Raji (cell line): Measurements from ENCODE around the gene TADA1.

Source experiments
- POLR2A ChIP-seq: IDR thresholded peaks from 2 replicates; pipeline ENCODE4 v1.6.1; 2011; ENCODE audit warnings: low read depth, low read length, control low read depth; ENCODE audit not compliant: insufficient read depth

Gene TADA1, protein sequence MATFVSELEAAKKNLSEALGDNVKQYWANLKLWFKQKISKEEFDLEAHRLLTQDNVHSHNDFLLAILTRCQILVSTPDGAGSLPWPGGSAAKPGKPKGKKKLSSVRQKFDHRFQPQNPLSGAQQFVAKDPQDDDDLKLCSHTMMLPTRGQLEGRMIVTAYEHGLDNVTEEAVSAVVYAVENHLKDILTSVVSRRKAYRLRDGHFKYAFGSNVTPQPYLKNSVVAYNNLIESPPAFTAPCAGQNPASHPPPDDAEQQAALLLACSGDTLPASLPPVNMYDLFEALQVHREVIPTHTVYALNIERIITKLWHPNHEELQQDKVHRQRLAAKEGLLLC

DNA sequence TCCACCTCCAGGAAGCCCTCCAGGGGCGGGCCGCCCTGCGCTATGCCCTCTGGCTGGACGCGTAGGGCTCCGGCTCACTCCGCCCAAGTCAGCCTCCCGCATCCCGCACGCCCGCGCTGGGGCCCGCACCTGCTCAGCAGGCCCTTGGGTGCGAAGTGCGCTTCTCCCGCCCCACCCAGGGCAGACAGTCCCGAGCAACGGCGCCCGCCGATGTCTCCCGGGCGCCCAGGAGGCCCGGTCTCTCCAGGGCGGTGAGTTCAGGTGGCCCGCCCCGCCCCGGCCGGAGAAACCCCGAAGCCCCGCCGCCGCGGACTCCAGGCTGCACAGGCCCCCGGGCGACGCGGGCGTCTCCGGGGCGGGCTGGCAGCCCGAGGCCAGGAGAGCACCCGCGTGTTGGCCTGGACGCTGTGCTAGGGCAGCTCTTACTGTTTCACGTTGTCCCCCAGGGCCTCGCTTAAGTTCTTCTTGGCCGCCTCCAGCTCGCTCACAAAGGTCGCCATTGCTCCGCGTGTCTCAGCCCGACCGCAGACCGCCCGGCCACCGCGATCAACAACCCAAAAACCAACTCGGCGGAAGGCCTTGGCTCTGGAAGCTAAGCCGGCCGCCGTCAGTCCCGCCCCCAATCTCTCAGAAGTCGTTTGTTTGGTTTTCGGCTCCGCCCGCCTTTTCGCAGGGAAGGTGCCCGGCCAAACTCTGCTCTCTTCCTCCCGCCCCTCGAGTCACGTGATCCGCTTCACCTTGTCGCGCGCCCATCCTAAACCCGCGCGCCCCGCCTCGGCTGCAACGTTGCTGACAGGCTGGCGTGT is at the start of gene TADA1:
Gene TADA1, minus strand, starts transcription at position 531 of the 806 bp plus-strand sequence. Its CDS starts 31 bp downstream, at position 500.
- peak; percentile 74 for TF ChIP-seq POLR2A

DNA sequence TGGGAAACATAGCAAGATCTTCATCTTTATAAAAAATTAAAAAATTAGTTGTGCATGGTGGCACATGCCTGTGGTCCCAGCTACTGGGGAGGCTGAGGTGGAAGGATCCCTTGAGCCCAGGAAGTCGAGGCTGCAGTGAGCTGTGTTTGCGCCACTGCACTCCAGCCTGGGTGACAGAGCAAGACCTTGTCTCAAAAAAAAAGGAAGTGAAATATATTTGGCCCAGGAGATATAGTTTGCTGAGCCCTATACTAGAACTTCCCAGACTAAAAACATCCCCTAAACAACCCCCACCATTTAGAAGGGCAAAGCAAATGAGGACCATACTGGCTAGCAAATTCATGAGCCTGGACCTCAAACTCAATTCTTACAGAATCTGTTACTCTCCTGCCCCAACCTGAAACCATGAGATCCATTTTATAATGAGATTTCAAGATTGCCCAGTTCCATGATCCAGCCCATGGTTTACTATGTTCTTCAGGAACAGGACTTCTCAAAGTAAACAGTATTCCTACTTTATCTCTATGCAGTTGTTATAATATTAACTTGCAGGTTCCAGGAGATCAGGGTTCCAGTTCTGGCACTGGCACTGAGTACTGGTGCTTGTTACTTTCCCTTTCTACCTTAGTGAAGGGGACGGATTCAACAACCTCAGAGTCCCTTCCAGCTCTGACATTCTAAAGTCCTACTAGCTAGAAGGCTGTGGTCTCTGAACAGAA is 48.9 kb upstream of the TADA1 start:
- no peak for TF ChIP-seq POLR2A

DNA sequence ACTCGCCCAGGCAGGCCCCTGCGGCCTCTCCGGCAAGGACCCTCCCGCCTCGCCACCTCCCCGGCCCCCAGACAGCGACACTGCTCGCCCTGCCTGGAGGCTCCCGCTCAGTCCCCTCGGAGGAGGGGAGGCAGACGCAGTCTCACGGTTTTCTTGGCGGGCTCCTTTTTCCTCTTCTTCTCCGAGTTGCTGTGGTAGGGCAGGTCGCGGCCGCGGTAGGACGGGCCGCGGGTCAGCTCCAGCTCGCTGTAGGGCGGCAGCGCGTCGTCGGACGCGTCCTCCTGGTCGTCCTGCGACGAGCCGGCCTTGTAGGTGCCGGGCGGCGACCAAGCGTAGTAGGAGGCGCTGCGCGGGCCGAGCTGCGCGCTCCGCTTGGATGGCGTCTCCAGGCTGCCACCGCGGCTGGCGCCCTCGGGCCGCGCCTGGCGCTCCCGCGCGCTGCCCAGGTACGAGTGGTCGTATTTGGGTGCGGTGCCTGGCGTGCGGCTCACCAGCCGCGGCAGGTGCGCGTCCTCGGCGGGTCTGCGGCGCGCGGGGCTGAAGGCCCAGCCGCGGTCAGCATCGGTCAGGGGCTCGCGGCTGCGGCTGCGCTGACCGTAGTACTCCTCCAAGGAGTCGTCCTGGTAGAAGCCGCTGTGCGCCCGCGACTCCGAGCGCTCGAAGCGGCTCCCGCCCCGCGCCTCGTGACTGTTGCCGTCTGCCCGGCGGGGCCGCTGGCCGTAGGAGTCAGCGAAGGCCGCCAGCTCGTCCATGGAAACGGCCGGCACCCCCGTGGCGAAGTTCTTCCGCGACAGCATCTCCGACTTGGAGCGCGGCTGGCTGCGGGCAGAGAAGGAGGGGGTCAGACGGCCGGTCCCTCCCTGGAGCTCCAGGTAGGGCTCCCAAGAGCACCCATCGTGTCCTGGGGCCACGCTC is 44.8 kb upstream of the TADA1 start:
- TF ChIP-seq POLR2A, result no peak

DNA sequence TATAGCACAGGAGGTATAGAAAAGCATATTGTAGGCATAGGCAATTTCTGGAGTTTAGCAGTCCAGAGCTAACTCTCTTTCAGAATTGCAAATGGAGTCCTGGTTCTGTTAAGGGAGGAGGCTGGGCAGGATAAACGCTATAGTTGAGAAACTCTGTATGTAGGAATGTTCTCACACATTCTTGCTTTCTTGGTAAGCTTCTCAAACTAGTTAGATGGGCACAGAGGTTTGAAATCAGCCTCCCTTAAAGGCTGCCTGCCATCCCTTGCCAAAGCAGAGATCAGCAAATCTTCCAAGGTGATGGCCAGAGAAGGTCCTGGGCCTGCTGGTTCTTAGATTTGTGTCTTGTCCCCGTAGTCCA is 42.9 kb upstream of the TADA1 start:
- TF ChIP-seq POLR2A, result no peak

DNA sequence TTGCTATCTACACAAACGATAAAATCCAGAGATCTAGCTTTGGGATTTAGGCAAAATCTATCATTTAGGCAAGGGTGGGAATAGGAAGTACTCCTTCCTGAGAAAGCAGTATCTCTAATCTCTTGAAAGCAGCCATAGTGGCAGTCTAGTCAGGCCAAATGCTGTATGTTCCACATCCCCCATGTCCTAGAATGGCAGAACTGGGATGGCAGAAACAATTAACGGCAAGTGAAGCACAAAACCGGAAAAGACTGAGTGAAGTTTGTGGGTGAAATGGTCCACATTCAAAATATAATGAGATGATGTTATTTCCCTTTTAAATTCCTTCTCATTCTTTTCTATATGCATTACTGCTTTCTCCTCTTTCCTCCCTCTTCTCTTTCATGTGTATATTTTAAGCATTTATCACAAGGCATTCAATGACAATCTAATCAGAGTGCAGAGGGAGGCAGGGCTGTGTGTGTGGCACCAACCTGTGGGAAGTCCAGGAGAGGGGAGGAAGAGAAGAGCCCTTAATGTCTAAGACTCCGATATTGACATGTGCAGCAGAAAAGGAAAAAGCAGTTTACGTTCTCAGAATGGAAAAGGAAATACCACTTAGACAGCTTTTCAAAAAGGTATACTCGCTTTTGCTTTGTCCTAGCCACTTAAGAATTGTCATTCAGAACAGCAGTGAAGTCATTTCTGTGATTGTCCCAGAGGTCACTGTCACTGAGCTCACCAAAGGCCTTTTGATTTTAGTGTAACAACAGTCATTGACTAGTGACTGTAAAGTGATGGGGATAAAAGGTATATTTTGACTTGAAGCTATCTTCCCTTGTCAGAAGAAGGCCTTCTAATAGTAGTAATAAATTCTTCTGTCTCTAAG is 42.3 kb upstream of the TADA1 start:
- no peak for TF ChIP-seq POLR2A

DNA sequence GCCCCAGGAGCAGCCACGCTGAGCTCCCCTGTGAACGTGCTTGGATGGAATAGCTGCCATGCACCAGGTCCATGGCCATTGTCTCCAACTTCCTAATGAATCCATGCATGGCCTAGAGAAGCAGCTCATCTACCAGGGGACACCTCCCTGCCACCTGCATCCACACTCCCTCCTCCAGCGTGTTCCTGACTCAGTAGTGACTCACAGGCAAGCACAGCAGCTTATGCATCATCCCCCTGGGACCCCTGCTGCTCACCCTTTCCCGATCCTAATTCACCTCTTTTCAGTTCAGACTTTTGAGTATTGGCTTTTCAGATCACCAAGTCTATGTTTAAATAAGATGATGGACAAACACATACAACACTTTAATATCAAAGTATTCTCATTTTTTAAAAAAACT is 39.9 kb upstream of the TADA1 start:
- no peak for TF ChIP-seq POLR2A

DNA sequence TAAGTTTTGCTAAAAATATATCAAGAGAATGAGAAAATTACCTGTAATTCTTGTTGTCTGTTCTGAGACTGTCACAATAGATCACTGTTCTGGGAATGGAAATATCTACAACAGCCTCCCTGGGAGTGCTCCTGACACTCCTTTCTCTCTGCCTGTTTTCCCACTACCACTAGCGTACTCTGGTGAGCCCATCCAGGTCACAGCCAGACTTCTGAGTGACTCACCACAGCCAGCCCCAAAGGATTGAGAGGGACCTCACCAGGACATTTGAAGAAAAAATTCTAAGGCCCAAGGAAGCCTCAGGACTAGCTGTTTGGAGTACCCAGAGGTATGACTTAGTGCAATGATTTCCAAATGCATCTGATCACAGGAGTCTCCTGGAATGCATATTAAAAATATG is 39.0 kb upstream of the TADA1 start:
- TF ChIP-seq POLR2A, result no peak

DNA sequence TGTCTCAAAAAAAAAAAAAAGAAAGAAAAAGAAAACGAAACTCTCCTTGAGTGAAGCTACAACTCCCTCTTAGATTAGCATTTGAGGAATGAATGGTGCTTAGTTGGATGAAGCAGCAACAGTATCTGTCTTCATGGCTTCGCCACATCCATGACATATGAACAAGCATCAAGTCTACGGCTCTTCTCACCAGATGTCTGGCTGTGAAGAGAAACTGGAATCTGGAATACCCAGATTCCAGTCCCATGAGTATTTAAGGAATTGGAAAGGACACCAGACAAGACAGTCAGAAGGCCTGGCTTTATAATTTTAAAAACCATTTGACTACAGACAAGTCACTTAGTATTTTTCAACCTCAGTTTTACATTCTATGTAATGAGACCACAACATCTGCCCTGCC is 38.0 kb upstream of the TADA1 start:
- TF ChIP-seq POLR2A, result no peak

DNA sequence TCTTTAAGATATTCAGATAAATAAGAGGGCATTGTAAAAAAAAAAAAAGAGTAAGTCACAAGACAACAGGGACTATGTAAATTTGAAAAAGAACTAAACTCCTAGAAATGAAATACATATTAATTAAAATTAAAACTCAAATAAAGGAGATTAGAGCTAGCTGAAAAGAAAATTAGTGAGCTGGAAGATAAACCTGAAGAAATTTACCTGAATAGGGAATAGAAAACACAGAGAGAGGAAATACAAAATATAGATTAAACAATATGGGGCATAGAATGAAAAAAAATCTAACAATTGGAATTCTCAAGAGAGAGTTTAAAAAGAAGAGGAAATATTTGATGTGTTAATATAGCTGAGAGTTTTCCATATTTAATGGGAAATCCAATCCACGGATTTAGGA is 35.6 kb upstream of the TADA1 start:
- TF ChIP-seq POLR2A, result no peak

DNA sequence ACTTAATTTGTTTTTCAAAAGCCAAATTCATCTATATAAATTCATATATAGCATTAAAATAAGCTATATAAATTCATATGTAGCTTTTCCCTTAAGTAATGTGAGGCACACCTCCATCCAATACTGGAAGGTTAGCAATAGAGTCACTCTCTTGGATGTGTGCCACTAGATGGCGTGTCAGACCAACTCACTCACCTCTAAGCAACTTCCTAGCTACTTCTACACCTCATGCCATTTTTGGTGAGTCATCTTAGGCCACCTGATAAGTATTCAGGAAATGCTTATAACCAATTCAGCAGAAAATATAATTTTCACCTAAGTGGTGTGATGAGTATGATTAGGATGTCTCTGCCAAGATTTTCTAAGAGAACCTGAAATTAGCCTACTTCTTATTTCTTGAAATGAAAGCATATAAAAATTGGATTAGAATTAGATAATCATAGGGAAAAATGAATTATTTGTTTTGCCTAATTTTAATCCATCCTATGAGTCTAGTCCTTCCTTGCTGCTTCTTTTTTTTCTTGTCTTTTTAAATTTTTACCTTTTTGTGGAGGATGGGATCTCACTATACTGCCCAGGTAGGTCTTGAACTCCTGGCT is 34.4 kb upstream of the TADA1 start:
- no peak for TF ChIP-seq POLR2A

DNA sequence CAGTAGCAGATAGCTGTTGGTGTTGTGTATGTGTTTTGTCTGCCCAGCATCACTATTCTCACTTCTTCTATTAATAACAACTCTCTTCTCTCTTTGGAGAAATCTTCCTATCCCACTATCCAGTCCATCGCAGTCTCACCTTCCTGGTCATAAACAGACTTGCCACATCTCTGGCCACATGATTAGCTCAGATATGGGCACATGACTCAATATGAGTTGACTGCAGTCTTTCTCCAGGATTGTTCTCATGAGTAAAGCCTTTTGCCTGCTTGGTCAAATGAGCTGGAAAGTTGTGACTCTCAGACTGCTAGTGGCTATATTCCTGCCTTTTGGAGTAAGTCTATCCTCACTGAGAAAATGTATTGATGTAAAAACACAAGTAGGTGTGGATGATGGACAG is 32.9 kb upstream of the TADA1 start:
- TF ChIP-seq POLR2A, result no peak

DNA sequence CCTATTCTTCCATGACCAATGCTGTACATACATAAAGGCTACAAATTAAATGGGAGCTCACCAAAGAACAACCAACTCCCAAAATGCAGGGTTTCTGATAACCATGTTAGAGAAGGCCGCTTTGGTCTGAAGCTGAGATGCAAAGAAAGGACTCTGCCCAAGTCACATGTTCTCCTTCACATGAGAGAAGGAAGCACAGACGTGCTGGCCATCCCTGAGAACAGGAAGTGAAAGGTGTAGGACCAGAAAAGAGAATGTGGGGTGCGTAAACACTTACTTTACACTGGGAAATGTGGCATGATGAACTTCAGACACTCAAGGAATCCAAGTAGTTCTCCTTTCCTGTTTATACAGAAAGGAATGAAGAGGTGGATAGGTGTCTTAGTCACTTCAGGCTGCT is 31.7 kb upstream of the TADA1 start:
- TF ChIP-seq POLR2A, result no peak

DNA sequence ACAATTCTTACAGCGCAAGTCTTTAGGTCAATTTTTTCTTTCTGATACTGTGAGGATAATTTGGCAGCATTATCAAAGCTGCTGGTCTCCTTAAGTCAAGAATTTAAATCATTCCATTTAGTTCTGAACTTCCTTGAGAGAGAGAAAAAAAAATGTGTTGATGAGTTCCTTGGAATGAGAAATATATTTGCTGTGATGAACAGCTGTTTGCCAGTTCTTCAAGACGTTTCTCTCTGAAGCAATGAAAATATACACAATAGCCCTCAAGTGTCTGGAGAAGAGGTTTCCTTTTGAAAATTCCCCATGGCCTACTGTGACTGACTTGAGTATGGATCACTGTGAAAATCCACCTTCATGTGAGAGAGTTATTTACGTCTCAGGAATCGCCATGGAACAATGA is 31.0 kb upstream of the TADA1 start:
- TF ChIP-seq POLR2A, result no peak

DNA sequence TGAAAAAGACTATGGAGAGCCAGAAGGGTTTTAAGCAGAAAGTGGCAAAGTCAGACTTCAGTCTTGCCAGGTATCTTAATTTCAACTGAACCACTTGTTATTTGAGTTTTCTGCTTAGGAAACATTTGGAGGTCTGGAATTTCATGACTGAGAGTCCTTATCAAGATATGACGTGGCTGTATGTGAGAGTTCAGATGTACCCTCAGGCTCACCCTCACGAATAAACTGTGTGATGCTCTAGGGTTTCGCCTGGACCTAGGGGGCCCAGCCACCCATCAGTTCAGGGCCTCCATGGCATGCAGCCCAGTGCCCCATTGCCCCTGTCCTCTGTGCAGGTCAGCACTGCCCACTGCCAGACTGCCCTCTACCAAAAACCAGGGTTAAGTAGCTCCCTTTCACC is 30.6 kb upstream of the TADA1 start:
- TF ChIP-seq POLR2A, result no peak

DNA sequence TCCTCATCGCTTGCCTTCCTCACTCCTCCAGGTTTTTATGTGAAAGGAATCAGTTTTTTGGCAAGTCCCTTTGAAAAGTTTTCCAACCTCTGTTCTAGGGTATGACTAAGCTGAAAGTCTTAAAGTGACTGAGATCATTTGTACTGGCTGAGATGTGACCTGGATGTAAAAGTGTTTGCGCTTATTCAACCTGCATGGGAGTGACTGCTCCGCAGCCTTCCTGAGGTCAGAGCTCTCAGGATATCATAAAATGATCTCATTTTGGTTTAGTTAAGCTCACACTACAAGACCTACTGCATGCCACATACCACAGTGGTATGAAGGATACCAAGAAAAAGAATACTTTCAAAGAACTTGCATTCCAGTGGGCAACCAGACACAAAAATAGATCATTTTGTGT is 29.8 kb upstream of the TADA1 start:
- TF ChIP-seq POLR2A, result no peak
